Nephron progenitor cell (in vitro differentiated cells): ENCODE data around the gene CIZ1.
A peak's percentile ranks its signal among the peaks of the same experiment; 100 is the strongest.

ENCODE experiments used
- DNase-seq: peaks from one replicate; pipeline ENCODE4 v3.0.0; 2021
- H3K27ac Mint-ChIP-seq: 2 replicates; pipeline ENCODE4 v1.8.0; 2021; ENCODE audit warnings: mild to moderate bottlenecking, moderate library complexity, mixed read lengths
- H3K27me3 Mint-ChIP-seq: 2 replicates; pipeline ENCODE4 v1.8.0; 2021; ENCODE audit warnings: mild to moderate bottlenecking, low read depth, mixed read lengths; ENCODE audit not compliant: poor library complexity
- H3K36me3 Mint-ChIP-seq: 2 replicates; pipeline ENCODE4 v1.8.0; 2021; ENCODE audit warnings: low read depth, mixed read lengths
- H3K4me1 Mint-ChIP-seq: 2 replicates; pipeline ENCODE4 v1.8.0; 2021; ENCODE audit warnings: mixed read lengths
- H3K4me3 Mint-ChIP-seq: 2 replicates; pipeline ENCODE4 v1.8.0; 2021; ENCODE audit warnings: mild to moderate bottlenecking, moderate library complexity, mixed read lengths
- H3K9me3 Mint-ChIP-seq: 2 replicates; pipeline ENCODE4 v1.8.0; 2021; ENCODE audit warnings: mild to moderate bottlenecking, moderate library complexity, mixed read lengths
- TF ChIP-seq, protein P1 (sequence below): fragments of 200-600 bp; sonication (generic); IDR thresholded peaks from 2 replicates; pipeline ENCODE4 v1.5.0; 2021; ENCODE audit warnings: antibody characterized with exemption

Gene CIZ1

DNA sequence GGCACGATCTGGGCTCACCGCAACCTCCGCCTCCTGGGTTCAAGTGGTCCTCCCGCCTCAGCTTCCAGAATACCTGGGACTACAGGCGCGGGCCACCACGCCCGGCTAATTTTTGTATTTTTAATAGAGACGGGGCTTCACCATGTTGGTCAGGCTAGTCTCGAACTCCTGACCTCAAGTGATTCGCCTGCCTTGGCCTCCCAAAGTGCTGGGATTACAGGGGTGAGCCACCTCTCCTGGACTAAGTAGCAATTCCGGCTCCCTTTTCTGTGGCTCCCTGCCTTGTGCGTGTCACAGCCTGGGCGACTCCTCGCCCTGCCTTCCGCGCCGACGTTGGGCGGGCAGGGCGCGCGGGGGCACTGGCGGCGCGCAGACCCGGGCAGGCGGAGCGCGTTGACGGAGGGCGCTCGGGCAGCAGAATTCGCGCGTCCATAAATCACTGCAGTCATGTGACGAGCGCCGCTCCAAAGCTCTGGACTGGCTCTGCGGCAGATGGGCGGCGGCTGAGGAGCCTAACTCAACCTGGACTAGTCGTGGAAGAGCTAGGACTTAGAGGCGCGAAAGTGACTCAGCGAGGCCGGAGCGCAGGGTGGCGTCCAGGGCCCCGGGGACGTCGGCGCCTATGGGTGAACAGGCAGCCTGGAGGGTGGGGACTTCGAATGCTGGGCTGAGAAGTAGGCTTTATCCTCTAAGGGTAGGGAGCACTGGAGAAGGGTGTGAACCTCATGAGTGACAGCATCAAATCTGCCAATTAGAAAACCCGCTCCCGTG, 1.4 kb upstream of the CIZ1 start:
- Mint-ChIP-seq H3K4me1 (peaks cover 25% of the 10 kb centered on the region), H3K4me3 (peak overlapping the region; percentile 99), H3K36me3 (peaks cover 14% of the 10 kb centered on the region), H3K27me3 (no peaks in the 10 kb centered on the region), H3K9me3 (no peaks in the 10 kb centered on the region), H3K27ac (no peak overlapping the region)
- no peak for DNase-seq
- TF ChIP-seq, protein P1, sequence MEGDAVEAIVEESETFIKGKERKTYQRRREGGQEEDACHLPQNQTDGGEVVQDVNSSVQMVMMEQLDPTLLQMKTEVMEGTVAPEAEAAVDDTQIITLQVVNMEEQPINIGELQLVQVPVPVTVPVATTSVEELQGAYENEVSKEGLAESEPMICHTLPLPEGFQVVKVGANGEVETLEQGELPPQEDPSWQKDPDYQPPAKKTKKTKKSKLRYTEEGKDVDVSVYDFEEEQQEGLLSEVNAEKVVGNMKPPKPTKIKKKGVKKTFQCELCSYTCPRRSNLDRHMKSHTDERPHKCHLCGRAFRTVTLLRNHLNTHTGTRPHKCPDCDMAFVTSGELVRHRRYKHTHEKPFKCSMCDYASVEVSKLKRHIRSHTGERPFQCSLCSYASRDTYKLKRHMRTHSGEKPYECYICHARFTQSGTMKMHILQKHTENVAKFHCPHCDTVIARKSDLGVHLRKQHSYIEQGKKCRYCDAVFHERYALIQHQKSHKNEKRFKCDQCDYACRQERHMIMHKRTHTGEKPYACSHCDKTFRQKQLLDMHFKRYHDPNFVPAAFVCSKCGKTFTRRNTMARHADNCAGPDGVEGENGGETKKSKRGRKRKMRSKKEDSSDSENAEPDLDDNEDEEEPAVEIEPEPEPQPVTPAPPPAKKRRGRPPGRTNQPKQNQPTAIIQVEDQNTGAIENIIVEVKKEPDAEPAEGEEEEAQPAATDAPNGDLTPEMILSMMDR, result no peak

DNA sequence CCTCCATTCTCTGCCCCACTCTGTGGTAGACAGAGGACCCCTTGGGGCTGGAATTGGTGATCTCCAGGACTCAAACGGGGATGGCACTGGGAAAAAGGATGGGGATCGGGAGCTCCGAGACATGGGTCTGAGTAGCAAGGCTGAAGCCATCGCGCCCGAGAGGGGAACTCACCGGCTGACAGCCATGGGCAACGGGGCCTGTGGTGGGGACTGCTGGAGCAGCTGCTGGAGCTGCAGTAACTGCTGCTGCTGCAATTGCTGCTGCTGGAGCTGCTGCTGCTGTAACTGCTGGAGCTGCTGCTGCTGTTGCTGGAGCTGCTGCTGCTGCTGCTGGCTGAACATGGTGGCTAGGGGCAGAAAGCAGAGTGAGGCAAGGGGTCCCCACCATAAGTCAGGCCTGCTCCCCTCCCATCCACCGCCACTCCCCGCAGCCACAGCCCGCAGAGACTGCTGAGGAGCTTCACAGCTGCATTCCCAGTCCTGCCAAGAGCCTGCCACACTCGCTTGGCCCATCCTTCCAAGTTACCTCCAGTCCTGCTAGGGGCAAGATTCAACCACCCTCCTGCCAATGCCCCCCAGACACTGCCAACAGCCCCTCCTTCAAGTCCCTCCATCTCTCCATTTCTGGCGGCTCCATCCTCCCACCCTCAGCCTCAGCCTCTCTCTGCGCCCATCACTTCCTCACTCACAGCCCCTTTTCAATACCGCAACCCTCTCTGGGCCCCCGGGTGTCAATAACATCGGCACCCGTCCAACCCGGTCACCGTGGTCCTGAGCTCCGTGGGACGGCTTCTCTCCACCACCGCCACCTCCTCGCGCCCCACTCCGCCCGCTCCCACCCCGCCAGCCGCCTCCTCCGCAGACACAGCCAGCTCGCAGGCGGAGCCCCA, 611 bp downstream of the CIZ1 start:
- peak overlapping the region; percentile 99 for H3K4me3 Mint-ChIP-seq
- no peak for DNase-seq
- no peaks in the 10 kb centered on the region for H3K27me3 Mint-ChIP-seq
- peaks cover 19% of the 10 kb centered on the region for H3K4me1 Mint-ChIP-seq
- no peaks in the 10 kb centered on the region for H3K9me3 Mint-ChIP-seq
- H3K27ac Mint-ChIP-seq, result peak overlapping the region; percentile 83
- peaks cover 32% of the 10 kb centered on the region for H3K36me3 Mint-ChIP-seq
- TF ChIP-seq, protein P1, result no peak

DNA sequence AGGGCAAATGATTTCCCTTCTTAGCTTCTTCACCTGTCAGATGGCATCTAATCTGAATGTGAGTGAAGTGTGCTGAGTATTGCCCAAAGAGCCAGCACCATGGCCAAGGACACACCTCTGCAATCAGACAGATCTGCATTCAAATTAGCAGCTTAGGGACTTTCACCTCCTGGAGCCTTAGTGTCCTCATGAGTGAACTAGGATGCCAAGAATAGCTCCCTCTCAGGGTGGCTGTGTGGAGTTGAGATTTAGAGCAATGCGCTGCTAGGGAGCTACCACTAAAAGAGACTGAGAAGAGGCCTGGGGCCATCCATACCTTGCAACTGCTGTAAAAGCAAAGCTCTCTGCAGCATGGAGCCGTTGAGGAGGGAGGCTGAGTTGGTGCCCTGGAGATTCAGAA, 1.4 kb downstream of the CIZ1 start:
- Mint-ChIP-seq H3K27ac (peak overlapping the region; percentile 68), H3K4me1 (peaks cover 19% of the 10 kb centered on the region), H3K9me3 (no peaks in the 10 kb centered on the region), H3K4me3 (peak overlapping the region; percentile 99), H3K36me3 (peaks cover 36% of the 10 kb centered on the region), H3K27me3 (no peaks in the 10 kb centered on the region)
- DNase-seq, result no peak
- TF ChIP-seq, protein P1, result no peak

DNA sequence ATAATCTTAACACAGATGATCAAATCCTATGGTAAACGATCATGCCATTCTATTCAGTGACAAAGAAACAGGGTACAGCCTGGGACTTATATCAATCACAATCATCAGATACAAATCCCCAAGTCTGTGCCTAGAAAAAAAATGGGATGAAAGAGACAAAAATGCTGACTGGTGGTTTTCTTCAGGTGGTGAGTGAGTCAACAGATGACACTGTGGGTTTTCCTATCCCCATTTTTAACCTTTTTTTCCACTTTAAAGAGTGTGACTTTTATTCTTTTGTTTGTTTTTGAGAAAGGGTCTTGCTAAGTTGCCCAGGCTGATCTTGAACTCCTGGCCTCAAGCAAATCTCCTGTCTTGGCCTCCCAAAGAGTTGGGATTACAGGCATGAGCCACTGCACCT, 3.2 kb downstream of the CIZ1 start:
- Mint-ChIP-seq H3K4me1 (peaks cover 19% of the 10 kb centered on the region), H3K27me3 (no peaks in the 10 kb centered on the region), H3K9me3 (no peaks in the 10 kb centered on the region), H3K27ac (no peak overlapping the region), H3K4me3 (no peak overlapping the region), H3K36me3 (peaks cover 47% of the 10 kb centered on the region)
- DNase-seq, result no peak
- TF ChIP-seq, protein P1, result no peak

DNA sequence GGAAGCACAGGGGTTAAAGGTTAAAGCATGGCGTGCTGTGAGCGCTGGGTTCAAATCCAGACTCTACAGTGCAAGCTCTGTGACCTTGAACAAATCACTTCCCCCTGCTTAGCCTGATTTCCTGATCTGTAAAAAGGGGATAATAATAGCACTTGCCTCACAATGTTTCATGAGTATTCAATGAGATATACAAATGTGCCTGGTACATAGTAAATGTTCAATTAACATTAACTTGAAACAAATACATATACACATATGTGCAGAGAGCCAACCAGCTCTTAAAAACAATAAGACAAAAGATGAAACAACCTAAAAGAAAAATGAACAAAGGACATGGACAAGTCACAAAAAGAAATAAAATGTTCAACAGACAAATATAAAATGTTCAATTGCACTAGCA, 4.0 kb downstream of the CIZ1 start:
- TF ChIP-seq, protein P1, result no peak
- DNase-seq, result no peak
- H3K27ac Mint-ChIP-seq, result no peak overlapping the region
- H3K36me3 Mint-ChIP-seq, result peaks cover 55% of the 10 kb centered on the region
- H3K9me3 Mint-ChIP-seq, result peaks cover 5% of the 10 kb centered on the region
- H3K4me3 Mint-ChIP-seq, result no peak overlapping the region
- peaks cover 23% of the 10 kb centered on the region for H3K4me1 Mint-ChIP-seq
- H3K27me3 Mint-ChIP-seq, result no peaks in the 10 kb centered on the region
